GM18517 (cell line): ENCODE results near the gene RPA3.

Source experiments
- ATAC-seq: cut with Tn5 transposase; IDR thresholded peaks from one replicate; pipeline ENCODE4 v1.9.1; 2021; ENCODE audit warnings: mild to moderate bottlenecking, moderate library complexity; ENCODE audit not compliant: unreplicated experiment

RPA3 gene

DNA sequence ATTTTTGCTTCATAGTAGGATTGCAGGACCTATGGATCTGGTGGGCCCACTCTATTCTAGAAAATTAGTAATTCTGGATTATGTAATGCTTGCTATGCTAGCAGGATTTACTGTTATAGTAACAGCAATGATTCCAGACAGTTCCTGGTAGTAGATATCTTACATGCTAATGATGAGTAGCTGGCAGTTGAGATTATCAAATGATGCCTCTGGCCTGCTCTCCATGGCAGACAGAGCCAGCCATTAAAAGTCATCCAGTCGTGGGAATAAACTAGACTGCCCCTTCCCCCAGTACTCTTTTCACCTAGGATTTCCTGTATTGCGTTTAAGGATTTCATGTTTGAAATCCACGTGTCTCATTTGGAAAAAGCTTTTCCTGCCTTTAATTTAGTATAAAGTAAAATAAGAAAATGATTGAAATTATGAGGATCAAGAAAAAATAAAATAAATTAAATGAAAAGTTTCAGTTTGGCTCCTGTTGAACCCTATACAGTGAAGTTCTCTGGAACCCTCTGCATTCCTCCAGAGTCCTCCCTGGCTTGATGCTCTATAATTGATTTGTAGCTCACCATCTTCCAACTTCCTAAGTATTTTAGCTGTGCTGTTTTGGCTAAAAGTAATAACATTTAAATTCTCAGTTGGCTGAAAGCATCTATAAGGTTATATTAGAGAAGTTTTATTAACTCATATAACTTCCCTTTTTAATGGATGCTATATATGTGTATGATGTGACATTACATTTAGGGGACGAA lies 63.3 kb downstream of the RPA3 start:
- no peak for ATAC-seq

DNA sequence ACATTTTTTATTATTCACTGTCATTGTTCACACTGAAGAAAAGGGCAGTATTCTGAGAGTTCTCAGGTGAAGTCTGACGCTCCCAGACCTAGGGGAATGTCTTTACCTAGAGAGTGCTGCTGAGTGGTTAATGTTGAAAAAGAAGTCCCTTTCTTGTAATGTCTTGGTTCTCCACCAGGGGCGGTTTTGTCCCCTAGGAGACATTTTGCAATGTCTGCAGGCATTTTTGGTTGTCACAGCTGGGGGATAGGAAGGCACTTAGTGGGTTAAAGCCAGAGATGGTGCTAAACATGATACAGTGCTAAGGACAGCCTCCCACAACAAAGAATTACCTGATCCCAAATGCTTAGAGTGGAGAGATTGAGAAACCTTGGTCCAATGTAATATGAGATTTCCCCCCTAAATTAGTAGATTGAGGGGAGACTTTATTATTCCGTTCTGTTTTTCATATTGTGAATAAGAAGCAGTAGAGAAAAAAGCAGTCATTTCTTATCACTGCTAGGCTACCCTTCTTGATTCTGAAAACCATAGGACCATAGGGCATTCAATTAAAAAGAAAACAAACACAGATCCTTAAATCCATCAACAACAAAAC lies 64.7 kb downstream of the RPA3 start:
- no peak for ATAC-seq

DNA sequence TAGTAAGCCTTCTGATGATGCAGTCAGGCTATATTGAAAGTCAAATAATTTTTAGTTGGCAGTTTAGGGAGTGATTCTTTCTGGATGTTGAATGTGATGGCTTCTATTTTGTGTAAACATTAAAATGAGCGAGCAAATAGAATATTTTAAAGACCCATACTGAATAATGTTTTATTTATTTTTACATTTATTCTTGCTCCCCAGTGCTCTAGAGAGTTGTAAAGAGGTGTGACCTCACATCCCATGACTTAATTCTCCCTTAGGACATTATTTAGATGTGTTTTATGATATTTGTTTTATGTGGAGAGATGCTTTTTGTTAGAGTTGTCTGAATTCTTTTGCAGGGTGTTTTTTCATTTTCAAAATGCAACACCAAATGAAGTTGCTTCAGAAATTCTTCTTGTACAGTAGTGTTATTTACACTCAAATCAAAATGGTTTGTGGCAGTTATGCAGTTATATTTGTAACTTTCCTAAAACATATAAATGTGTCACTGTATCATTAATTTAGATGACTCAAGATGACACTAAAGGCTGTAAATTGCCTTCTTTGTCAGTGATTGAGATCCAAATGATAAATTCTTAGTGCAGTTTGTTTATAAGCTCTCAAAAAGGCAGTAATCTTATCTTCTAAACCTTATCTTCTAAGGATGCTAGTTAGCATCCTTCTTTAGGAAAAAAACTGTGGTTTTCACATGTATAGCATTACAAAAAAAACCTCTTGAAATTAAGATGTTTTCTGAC lies 65.4 kb downstream of the RPA3 start:
- ATAC-seq = no peak

DNA sequence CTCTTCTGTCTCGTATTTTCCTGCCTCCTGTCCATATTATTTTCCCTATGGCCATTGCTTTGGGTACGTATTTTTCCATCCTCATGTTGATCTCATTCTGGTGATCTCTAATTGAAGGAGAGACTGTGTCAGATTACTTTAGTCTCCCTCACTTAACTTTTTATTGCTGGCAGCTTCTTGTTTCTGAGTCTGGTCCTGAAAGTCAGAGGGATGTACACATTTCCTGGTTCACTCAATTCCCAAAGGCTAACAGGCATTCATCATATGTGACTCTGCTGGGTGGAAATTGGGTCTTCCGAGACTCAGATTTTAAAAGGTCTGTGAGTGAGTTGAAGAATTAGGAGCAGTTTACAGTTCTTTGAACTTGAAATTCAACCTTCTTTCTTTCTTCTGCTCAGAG lies 66.9 kb downstream of the RPA3 start:
- no peak for ATAC-seq

DNA sequence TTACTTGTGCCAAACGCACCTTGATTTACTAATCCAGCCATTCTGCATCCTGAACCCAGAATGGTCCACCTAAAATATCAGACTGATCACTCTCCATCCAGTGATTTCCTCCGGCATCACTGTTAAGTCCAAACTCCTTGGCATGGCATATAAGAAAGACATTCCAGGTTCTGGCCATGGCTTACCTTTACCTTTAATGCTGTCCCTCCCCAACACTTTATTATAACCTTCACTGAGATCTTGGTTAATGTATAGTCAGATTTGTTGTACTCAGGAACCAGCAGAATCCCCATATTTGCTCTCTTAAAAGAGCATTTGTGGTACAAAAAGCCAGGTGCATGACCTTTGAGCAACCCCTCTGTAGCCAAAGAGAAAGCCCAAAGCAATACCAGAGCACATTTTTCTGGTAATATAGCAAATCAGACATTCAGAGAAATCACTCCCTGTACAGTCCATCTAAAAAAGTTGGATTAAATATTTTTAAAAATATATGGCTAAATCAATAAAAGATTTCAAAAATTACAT lies 67.7 kb downstream of the RPA3 start:
- no peak for ATAC-seq

DNA sequence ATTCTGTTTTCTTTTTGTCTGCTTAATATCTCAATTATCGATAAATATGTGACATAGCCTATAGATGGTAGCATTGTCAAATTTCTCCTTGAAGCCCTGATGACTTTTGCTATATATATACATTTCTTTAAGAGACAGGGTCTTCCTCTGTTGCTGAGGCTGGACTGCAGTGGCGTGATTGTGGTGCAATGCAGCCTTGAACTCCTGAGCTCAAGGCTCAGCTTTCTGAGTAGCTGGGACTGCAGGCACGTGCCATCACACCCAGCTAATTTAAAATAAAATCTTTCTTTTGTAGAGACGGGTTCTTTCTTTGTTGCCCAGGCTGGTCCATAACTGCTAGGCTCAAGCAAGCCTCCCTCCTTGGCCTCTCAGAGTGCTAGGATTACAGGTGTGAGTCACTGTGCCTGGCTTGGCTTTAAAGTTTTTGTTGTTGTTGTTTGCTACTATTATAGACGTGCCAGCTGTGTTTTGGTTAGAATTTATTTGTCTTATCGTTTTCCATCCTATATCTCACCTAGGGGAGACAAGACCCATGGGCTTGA lies 70.8 kb downstream of the RPA3 start:
- ATAC-seq = no peak

DNA sequence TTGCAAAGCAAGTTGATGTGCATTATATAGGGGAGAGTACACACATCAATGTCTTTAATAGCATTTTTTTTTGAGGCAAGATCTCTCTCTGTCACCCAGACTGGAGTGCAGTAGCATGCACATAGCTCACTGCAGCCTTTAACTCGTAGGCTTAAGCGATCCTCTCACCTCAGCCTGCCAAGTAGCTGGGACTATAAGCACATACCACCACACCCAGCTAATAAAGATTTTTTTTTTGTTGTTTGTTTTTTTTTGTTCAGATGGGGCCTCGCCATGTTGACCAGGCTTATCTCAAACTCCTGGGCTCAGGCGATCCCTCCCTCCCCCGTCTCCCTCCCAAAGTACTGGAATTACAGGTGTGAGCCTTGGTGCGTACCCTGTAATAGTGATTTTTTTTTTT lies 76.3 kb downstream of the RPA3 start:
- no peak for ATAC-seq

DNA sequence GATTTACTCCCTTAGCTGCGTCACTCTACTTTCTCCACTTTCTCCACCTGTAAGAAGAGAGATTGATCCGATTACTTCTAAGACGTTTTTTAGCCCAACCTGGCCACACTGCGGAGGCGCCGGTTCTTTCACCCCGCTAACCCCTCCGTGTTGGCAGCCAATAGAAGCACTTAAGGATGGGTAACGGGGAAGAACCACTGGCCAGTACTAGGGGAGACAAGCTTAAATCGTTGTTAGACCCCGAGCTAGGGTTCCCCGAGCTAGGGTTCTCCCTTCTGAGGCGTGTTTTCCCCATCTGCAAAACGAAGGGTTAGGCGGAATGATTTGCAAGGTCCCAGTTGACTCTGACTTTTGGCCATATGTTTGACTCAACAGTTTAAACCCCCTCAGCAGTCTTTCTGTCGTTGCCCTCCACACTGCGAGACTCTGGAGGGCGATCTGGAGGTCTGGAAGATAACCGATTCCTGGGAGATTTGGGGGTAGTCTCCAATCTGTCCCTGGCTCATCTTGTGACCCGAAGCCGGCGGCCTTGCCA lies 77.2 kb downstream of the RPA3 start:
- ATAC-seq = peak; percentile 13

DNA sequence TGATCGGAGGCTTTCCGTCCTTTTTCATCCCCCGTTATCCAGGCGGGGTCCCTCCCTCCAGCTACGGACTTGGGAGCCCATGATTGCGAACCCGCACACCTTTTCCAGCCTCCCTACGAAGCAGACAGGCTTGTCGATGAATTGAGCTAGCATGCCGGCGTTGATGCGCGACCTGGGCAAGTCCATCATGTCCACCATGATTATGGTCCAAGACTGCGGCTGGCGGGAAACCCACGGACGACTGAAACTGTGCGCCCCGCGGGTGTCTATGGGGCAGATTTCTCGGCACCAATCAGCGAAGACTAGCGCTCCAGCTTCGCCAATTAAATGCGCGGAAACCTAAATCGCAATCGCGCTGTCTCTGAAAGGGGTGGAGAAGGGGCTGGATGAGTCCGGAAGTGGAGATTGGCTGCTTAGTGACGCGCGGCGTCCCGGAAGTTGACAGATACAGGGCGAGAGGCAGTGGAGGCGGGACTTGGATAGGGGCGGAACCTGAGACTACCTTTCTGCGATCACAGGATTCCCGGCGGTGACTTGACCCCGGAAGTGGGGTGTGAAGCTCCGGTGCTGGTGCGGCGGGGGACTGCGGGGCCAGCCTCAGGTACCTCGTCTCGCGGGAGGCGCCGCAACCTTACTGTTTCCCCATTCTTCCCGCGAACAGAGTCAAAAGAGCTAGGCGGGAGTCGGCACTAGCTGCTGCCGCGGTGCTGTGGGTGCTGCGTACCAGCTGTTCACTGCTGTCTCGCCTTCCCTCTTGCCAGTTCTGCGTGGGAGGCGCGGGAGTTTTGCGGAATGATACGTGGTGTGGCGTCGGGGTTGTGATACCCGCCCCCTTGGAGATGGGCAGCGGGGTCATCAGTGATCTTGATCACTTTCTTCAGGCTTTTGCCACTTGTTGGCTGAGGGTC lies 77.9 kb downstream of the RPA3 start, which contains the start of gene UMAD1:
Gene UMAD1, plus strand, starts transcription at position 532 of the 908 bp plus-strand sequence. CDS start 32,620 bp downstream, outside the sequence.
- peak; percentile 99 for ATAC-seq

DNA sequence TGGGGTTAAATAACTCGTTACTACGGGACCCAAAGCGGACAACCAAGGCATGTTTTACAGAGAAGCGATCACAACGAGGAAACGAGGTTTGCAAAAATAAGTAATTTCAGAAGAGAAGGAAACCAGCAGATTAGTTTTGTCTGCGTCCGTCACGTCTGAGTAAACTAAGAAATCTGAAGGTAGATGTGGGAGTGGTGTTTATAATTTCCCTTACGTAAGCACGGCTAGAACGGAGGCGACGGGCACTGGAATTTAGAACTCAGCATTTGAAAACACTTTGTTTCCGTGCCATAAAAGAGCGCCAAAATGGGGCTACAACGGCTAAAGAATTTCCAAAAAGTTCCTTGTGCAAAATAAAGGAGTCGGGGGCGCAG lies 78.6 kb downstream of the RPA3 start:
- no peak for ATAC-seq

DNA sequence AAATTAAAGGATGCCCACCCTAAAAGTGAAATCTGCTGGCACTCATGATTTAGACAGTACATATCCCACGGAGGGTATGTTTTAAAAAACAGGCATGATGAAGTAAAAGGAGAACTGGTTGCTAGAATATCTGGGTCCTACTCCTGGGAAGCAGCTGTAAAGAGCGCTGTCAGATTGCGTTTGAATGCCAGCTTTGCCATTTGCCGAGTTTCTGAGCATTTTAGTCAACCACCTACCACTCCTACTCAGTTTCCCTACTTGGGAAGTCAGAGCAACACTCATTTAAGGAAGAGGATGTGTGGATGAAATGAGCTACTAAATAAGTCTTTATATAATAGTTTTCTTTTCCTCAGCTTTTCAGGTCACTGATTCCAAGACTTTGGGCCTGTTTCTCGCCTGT lies 79.0 kb downstream of the RPA3 start:
- no peak for ATAC-seq

DNA sequence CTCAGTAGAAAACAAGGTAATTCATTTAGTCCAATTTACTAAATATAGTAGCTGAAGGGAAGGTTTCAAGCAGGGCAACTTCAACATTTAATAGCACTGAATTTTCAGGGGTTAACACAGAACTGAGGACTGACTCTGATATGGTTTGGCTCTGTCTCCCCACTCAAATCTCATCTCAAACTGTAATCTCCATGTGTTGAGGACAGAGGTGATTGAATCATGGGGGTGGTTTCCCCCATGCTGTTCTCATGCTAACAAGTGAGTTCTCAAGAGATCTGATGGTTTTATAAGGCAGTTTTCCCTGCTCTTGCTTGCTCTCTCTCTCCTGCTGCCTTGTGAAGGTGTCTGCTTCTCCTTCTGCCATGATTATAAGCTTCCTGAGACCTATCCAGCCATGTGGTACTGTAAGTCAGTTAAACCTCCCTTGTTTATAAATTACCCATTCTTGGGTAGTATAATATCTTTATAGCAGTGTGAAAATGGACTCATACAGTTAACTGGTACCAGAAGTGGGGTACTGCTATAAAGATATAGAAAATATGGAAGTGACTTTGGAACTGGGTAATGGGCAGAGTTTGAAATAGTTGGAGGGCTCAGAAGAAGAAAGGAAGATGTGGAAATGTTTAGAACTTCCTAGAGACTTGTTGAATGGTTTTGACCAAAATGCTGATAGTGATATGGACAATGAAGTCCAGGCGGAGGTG lies 87.6 kb downstream of the RPA3 start:
- ATAC-seq = no peak

DNA sequence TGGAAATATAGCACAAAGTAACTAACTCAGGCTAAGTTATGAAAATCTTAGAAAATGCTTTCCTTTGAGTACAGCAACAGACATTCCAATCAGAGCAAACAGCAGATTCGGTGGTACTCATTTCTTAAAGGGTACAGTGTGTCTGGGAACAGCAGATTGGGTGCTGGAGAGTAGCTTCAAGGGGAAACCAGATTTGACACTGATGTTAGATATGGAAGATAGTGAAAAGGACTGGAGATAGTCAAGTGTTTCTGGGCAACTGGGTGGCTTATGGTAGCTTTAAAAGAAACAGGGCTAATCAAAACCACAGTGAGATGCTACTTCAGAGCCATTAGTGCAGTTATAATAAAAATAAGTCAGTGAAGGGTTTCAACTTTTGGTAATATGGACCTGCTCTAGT lies 89.9 kb downstream of the RPA3 start:
- no peak for ATAC-seq

DNA sequence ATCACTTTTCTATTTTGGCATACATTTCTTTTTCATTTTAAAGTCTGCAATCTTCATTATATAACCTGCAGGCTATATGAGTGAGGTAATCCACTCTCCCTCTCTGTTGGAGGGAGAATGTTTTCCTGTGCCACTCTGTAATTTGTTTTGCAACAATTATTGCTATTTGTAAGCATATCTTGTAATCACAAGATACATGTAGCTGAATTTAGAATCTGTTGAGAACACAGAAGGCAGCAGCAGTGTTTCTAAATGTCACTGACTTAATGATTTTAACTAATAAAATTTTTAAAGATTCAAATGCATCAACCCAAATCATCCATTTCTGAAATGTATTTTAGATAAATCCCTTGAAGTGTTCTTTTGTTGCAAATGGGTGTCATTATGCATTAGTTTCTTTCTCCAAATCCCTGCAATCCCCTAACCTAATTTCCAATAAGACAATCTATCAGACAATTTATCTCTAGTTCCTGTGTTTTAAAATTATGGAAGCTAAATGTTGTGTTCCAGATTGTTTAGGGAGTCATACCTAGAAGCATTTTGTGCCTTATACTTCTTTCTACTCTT lies 97.7 kb downstream of the RPA3 start:
- ATAC-seq = no peak

DNA sequence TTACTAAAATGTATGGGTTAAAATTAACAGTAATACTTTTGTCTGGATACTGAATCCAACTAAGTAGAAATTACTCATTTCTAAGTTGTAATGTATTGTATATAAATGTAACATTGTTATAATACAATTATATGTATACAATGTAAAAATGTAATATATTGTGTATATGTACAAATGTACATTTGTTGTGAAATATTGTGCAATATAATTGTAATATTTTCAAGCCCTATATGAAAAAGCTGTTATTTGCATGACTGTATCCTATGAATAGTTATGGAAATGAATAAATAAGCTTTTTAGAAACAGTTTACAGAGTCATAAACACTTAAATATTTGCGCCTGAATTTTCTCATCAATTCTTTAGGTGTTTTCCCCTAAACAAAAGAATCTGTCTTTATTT lies 98.2 kb downstream of the RPA3 start:
- no peak for ATAC-seq

DNA sequence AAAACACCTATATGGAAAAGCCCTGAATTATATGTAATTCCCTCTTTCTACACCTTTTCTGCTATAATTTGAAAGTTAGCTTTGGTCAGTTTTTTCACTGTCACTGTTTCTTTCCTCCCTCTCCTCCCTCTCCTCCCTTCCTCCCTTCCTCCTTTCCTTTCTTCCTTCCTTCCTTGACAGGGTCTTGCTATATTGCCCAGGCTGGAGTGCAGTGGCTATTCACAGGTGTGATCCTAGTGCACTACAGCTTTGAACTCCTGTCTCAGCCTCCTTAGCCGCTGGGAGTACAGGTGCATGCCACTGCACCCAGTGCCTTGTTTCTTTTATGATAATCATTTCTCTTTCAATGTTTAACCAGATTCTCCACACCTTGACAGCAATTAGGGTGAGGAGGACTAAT lies 100.0 kb downstream of the RPA3 start:
- no peak for ATAC-seq

DNA sequence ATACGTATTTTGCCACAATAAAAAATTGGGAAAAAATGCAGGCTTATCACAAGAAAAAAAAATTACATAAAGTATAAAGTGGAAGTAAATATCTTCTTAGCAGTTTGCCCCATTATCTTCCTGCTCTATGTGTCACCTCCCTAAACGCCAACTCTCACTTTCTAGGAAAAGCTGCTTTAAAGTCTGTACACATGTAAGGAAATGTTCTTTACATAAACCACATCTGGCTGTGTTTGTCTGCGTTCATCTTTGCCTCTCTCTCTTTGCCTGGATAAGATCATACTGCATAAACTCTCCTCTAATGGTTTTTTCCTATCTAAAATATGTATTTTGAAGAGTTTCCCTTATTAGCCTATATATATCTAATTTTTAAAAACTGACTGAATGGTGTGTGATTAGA lies 100.9 kb downstream of the RPA3 start:
- no peak for ATAC-seq

DNA sequence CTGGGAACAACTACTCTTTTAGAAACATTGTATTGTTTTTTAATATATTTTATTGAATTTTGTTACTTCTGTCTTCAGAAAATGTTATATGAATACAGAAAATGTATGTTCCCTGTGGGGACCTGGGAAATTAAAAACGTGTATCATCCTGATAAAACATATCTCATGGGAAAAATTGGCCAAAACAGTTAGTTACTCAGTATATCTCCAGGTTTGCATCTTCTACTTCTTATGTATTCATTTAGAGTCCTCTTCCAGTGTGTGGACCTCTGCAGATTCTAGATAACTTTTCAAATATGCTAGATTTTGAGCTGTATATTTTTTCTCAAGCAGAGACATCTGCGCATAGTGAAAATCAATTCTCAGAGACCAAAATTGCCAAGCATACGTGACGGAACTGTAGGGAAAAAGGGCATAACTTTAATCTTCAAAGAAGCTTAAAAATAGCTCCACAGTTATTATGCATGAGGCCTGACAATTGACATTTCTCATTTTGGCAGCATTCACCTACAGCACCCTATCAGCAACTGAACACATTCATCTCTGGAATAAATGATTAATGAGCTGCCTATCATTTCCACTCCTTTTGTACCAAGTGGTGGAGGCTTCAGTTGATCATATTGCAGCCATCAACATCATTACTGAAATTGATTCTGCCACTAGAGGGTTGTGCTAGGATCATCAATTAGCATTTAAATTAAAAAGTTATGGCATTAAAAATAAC lies 104.2 kb downstream of the RPA3 start:
- no peak for ATAC-seq

DNA sequence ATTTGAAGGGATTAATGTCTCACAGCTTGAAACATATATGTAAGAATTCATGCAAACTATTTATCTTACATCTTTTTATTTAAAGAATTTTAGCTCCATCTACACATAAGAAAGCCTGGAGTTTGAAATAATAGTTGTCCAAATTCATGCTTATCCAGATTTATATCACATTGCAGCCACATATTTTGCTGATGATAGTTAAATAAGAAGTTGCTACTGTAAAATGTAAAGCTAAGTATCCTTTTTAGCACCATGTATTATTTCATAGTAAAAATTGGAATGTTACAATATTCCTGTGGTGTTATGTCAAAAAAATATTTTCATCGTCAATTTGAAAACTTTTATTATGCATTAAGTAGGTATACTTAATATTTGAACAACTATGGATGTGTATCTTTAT lies 105.2 kb downstream of the RPA3 start:
- no peak for ATAC-seq
